Neutrophil (primary cell): ENCODE measurements around the gene CCDC191.
A peak's percentile ranks its signal among the peaks of the same experiment; 100 is the strongest.

Source experiments
- H3K27ac ChIP-seq: fragments of 200-600 bp; sonication (generic); 2 replicates; pipeline ENCODE4 v1.5.1; 2016; ENCODE audit warnings: mild to moderate bottlenecking, moderate library complexity
- H3K27me3 ChIP-seq: fragments of 200-600 bp; sonication (generic); 2 replicates; pipeline ENCODE4 v1.6.0; 2016; ENCODE audit warnings: mild to moderate bottlenecking
- H3K36me3 ChIP-seq: fragments of 200-600 bp; sonication (generic); 2 replicates; pipeline ENCODE4 v1.5.1; 2017
- H3K4me1 ChIP-seq, 2 experiments: fragments of 200-600 bp in 1 of 2; sonication (generic) in 1 of 2; 1 replicate in 1 of 2; 2 replicates in 1 of 2; pipeline versions ENCODE4 v1.5.1 to v1.6.1; 2013 to 2016; ENCODE audit warnings: low read depth in 1 of 2, low read length in 1 of 2, mild to moderate bottlenecking in 1 of 2, moderate library complexity in 1 of 2; ENCODE audit not compliant: control insufficient read depth in 1 of 2, insufficient read depth in 1 of 2
- H3K4me3 ChIP-seq, 2 experiments: fragments of 200-600 bp in 1 of 2; sonication (generic) in 1 of 2; 1 replicate in 1 of 2; 2 replicates in 1 of 2; pipeline ENCODE4 v1.5.1; 2013 to 2016; ENCODE audit warnings: low read depth in 1 of 2, low read length in 1 of 2, mild to moderate bottlenecking in 1 of 2, moderate library complexity in 1 of 2
- H3K9me3 ChIP-seq: fragments of 200-600 bp; sonication (generic); 2 replicates; pipeline ENCODE4 v1.5.1; 2016
- CTCF ChIP-seq: fragments of 200-600 bp; sonication (generic); IDR thresholded peaks from 2 replicates; pipeline ENCODE4 v1.5.1; 2016; ENCODE audit warnings: antibody characterized with exemption

CCDC191 gene

DNA sequence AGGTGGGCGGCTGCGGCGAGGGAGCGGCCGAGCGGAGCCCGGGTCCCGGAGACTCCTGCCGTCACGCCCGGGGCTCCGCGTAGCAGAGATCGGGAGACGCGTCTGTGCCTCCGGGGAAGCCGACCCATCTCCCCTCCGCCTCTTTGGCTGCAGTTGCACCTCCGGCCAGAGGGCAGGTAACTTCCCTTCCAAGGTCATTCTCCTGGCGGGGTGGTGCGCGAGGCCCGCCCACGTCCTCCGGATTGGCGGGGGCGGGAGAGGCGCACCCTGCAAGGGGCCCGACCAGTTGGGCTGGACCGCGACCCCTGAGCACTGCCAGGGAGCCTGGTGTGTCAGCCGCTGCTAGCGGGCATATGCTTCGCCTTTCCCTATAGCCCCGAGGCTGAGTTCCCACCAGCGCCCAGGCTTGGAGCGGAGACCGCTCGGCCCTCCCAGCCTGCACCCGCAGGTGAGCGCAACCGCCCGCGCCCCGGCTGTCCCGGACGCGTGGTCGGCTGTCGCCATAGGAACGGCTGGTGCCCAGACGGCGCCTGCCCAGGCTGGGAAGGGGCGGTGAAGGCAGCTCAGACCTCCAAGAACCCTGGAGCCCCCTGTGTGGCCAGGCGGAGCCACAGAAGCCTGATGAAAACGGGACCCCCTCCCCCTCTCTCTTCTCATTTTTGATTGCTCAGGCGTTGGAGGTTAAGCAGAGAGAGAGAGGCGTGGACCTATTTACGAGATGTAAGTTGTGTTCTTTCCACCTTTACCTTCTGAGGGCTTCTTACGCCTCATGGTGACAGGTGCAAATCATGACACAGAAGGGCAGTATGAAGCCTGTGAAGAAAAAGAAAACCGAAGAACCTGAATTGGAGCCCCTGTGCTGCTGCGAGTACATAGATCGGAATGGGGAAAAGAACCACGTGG, 108.1 kb downstream of the CCDC191 start:
- TF ChIP-seq CTCF, result no peak
- Histone ChIP-seq H3K4me1 (peaks cover 5 to 11% of the 10 kb centered on the region in 2 experiments), H3K4me3 (peak overlapping the region; percentile 65 to 74), H3K36me3 (no peaks in the 10 kb centered on the region), H3K27me3 (peaks cover 48% of the 10 kb centered on the region), H3K27ac (no peak overlapping the region), H3K9me3 (no peaks in the 10 kb centered on the region)

DNA sequence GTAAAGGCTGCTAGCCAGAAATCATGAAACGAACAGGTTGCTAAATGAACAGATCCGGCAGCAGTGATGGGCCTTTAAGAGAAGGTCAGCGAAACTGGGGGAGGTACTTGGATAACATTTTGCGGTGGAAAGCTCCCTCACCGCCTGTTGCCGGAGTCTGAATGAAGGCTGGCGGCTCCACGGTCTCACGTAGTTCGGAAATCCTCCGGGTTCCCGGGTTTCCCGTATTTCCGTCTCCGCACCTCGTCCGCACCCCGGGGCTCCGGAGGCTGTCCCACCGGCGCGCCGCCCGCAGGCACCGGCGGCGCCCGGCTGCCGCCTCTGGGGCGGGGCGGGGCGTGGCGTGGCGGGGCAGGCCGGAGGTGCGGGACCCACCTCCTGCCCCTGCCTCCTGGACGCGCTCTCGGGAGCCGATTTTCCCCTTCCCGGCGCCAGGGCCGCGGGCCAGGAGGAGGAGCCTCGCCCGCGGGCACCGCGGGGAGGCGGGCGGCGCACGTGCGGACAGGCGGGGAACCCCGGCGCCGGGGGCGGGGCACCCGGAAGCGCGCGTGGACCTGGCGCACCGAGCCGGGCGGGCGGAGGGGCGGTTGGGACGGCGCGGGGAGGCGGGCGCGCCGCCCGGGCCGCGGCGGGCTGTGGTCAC, 108.8 kb downstream of the CCDC191 start, which contains the start of gene ZDHHC23:
Gene ZDHHC23 (plus strand): TSS at position 642 of the 643 bp plus-strand sequence. CDS start 790 bp downstream, outside the sequence.
- Histone ChIP-seq H3K4me3 (peak within 1 kb of the TSS; percentile 65 to 74), H3K4me1 (peaks cover 5 to 11% of the 10 kb centered on the region in 2 experiments)
- TF ChIP-seq CTCF, result peak; percentile 2

DNA sequence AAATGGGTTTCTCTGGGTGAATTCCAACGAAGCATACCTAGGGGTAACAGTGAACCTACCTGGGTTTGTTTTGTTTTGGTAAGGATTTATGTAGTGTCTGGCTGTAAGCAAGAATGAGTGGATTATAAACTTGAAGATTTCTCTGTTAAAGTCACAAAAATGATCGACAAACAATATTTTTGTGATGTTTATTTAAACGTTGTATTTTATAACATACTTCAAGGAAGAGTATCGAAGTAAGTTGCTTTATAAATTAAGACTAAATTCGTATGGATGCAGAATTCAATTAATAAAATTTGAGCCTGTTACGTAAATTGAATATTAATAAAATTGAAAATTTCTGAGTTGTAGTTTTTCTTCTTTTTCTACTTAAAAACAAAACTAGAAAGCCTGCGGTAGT, 109.5 kb downstream of the CCDC191 start:
- peaks cover 5 to 11% of the 10 kb centered on the region in 2 experiments for H3K4me1 ChIP-seq
- no peaks in the 10 kb centered on the region for H3K9me3 ChIP-seq
- H3K27ac ChIP-seq, result no peak overlapping the region
- peaks cover 48% of the 10 kb centered on the region for H3K27me3 ChIP-seq
- TF ChIP-seq CTCF, result no peak
- H3K36me3 ChIP-seq, result no peaks in the 10 kb centered on the region
- peak overlapping the region; percentile 51 to 65 for H3K4me3 ChIP-seq

More for the DNA sequence above, 108.8 kb downstream of the CCDC191 start, which contains the start of gene ZDHHC23:
- H3K9me3 ChIP-seq, result no peaks in the 10 kb centered on the region
- H3K27ac ChIP-seq, result no peak within 1 kb of the TSS
- H3K27me3 ChIP-seq, result peaks cover 48% of the 10 kb centered on the region
- H3K36me3 ChIP-seq, result no peaks in the 10 kb centered on the region

DNA sequence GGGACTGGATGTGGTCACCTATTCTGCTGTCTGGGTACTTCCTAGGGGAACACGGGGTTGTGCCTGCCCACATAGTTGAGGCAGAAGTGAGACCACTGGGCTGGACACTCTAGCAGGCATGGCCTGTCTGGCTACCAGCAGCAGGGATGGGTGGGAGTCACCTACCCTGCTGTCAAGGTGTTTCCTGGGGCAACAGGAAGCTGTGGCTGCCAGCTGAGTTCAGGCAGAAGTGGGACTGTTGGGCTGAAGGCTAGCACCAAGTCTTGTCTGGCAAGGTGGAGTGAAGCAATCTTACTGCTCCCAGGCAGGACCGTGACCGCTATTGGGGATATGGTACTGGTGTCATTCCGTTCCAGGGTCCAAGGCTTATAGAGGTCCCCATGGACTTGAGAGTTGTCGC, 128.8 kb downstream of the CCDC191 start:
- TF ChIP-seq CTCF, result no peak
- Histone ChIP-seq H3K9me3 (no peaks in the 10 kb centered on the region), H3K4me3 (no peak overlapping the region)

DNA sequence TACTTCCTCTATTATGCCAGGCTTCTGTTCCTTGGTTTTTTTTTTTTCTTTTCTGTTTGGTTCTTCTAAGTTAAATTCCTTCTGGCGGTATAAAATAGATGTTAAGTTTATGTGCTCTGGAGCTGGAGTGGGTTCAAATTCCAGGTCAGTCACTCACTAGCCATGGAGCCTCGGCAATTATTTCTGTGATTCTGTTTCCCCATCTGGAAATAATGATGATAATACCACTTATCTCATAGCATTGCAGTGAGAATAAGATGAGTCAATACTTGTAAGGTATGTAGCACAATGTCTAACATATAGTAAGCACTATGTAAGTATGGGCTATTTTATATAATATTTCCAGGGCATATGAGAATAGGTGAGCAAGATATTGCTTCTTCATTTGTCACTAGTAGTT, 141.7 kb downstream of the CCDC191 start:
- Histone ChIP-seq H3K4me3 (no peak overlapping the region), H3K4me1 (no peaks in the 10 kb centered on the region), H3K36me3 (no peaks in the 10 kb centered on the region), H3K27me3 (no peaks in the 10 kb centered on the region), H3K27ac (no peak overlapping the region), H3K9me3 (no peaks in the 10 kb centered on the region)
- TF ChIP-seq CTCF, result no peak

More for the DNA sequence above, 128.8 kb downstream of the CCDC191 start:
- Histone ChIP-seq H3K4me1 (no peaks in the 10 kb centered on the region), H3K27me3 (no peaks in the 10 kb centered on the region), H3K36me3 (no peaks in the 10 kb centered on the region), H3K27ac (no peak overlapping the region)
